KG1 (cell line): Measurements from ENCODE around the gene MTG2.

Experiments used
- DNase-seq: peaks from one replicate; lab custom pipeline; 2025; lab: John Stamatoyannopoulos, UW

The MTG2 gene

DNA sequence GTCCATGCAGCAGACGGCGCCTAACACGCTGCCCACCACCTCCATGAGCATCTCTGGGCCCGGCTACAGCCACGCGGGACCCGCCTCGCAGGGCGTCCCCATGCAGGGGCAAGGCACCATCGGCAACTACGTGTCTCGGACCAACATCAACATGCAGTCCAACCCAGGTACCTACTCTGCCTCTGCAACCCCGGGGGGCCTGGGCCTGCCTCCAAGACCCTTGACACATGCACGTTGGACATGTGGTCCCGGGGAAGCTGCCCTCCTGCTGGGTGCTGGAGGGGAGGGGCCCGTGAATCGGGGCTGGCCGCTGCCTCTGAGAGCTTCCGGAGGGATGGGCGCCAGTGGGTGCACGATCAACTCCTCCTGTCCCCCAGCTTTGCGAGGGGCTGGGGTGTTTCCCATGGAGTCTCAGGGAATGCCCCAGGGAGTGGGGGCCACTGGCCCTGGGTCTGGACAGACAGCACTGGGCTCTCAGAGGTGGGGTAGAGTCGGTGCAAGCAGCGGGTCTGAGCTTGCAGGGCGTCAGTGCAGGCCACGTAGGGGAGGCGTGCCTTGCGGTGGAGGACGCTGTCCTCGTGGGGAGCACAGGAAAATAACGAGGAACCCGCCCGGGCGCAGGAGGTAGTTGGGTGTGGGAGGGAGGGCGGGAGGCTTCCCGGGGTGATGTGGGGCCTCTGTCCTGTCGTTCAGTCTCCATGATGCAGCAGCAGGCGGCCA is 19.9 kb upstream of the MTG2 start:
- no peak for DNase-seq

DNA sequence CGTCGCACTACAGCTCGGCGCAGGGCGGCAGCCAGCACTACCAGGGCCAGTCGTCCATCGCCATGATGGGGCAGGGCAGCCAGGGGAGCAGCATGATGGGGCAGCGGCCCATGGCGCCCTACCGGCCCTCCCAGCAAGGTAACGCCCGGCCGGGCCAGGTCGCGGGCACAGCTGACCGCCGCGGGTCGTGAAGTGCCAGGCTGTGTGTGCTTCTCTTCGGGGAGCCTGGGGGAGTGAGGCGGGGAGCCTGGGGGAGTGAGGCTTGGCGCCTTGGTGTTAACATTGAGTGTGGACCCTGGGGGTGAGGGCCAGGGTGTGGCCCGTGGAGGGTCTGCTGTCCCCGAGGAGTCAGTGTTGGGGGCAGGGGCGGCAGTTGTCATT is 19.4 kb upstream of the MTG2 start:
- no peak for DNase-seq

GRCh38 chr20:62163986-62164762 is 18.7 kb upstream of the MTG2 start:
- no peak for DNase-seq

DNA sequence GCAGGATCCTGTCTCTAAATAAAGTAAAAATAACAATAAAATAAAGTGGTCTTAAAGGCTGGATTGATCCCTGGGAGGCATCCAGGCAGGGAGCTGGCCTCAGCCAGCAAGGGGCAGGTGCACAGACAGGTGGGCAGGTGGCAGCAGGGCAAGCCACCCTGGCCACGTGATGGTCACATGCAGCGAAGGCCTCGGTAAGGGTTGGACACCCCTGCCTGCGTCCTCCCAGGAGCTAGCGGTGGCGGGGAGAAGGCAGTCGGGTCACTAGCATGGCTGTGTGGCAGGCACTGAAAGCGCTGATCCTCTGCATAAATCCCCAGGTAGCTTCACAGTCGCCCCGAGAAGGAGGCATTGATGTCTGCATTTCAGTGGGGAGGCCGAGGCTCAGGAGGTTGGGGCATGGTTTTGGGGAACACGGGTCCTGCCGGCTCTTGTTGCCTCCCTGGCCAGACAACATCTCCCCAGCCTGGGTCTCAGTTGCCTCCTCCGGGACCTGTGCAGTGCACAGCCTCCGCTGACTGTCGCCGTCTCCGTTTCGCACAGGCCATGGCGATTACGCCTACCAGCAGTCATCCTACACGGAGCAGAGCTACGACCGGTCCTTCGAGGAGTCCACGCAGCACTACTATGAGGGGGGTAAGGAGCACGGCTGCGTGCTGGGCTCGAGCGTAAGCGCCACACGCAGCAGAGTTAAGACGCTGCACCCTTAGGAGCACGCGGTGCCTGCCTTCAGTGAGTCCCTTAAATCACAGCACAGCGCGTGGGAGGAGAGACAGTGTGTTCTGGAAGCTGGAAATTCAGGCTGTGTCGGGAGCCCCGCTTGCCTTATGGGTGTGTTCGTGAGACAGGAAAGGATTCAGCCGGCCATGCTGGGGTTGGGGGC is 17.7 kb upstream of the MTG2 start:
- no peak for DNase-seq

DNA sequence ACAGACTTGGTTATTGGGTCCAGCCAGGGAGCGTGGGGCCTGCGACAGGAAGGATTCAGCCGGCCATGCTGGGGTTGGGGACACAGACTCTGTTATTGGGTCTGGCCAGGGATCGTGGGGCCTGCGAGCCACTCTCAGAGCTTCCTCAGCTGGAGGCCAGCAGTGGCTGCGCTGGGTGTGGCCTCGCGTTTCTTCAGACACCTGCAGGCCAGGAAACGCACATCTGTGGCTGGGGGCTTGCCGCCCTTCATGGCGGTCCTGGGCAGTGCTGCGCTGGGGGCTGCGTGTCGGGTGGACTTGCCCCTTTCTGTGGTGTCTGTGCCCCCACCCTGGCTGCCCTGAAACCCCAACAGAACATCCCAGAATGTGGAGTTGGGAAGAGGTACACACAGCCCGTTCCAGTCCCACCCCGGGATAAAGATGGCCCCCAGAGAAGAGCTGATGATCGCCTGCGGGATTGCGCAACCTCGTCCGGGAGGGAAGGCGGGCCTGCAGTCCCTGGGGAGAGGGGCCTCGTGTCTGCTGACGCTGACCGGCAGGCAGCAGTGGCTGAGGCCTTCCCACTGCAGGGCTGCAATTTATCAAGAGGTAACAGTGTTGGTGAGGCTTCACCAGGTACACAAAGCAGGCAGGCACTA is 16.9 kb upstream of the MTG2 start:
- no peak for DNase-seq

- no peak for DNase-seq
Observed at GRCh38 chr20:62167474-62167873, 15.4 kb upstream of the MTG2 start.

DNA sequence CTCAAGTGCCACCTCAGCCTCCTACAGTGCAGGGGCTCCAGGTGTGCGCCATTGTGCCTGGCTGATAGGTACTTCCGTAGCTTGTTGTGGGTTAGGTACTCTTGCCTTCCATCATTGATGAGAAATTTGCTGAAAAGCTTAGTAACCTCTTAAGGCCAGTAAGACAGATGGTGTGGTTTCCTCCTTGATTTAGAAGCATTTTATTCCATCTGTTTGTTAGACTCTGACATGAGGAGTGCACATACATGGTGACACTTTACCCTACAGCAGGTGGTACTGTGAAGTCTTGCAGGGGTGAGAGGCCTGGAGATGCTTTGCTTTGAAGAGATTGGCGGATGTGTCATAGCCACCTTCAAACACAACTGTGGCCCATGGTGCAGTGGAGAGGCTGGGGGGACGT is 14.8 kb upstream of the MTG2 start:
- DNase-seq, result no peak

DNA sequence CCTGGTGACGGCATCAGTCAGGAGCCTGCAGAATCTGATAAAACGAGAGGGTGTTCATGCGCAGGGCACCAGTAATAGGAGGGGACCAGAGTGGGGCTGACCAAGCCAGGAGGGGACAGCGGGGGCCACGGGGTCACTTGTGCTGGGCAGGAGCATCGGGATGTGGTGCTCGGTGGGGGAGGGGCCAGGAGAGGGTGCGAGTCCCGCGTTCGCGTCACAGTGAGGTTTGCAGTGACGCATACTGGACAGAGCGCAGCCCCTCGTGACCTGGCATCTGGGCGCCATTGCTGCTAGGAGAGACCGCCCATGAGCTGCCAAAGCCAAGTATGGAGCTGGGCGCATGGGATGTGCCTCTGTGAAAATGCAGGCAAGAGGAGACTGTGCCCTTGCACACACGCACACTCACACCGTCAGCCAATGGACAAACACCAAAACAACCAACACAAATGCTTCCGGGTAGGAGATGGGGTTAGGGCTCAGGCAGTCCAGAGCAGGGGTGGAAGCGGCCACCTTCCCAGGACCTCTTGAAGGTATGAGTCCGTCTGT is 13.9 kb upstream of the MTG2 start:
- no peak for DNase-seq

- no peak for DNase-seq
Observed at GRCh38 chr20:62170536-62170935, 12.3 kb upstream of the MTG2 start.

GRCh38 chr20:62171245-62171644 is 11.6 kb upstream of the MTG2 start:
- no peak for DNase-seq

DNA sequence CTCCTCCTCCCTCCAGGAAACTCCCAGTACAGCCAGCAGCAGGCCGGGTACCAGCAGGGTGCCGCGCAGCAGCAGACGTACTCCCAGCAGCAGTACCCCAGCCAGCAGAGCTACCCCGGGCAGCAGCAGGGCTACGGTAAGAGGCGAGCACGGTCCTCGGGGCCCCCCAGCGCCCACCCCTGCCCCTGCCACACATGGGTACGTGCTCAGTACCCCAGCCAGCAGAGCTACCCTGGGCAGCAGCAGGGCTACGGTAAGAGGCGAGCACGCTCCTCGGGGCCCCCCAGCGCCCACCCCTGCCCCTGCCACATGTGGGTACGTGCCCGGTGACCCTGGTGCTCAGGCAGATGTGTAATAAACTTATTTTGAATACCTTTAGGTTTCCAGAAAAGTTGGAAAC is 10.2 kb upstream of the MTG2 start:
- no peak for DNase-seq

DNA sequence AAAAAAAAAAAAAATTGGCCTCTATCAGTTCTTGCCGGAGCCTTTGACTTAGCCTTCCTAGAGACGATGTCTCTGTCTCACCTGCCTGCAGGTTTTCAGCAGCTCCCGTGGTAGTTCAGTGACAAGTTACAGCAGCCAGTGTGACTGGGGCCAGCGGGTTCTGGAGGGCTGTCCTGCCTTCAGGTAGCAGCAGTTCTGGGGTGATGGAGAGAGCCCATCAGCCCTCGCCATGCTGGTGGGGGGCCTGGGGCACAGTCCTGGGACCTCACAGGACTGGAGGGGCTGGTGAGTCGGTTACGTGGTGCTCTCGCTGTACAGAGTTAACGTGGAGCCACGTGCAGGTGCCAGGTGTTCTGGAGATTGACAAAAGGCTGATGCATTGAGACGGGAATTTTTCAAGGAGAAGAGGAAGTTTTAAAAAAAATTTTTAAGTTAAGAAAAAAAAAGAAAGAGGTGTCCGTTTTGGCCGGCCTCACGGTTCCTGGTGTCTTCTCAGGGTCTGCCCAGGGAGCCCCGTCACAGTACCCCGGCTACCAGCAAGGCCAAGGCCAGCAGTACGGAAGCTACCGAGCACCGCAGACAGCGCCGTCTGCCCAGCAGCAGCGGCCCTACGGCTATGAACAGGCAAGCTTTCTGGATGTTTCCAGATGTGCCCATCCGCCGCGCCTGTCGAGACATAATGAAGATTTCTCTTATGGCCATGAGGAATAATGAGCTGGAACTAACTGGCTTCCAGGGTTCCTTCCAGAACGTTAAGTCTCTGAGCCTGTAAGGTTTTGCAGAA is 8.6 kb upstream of the MTG2 start:
- no peak for DNase-seq

- no peak for DNase-seq
Observed at GRCh38 chr20:62174870-62175624, 7.8 kb upstream of the MTG2 start.

GRCh38 chr20:62175711-62176110 is 7.1 kb upstream of the MTG2 start:
- no peak for DNase-seq

DNA sequence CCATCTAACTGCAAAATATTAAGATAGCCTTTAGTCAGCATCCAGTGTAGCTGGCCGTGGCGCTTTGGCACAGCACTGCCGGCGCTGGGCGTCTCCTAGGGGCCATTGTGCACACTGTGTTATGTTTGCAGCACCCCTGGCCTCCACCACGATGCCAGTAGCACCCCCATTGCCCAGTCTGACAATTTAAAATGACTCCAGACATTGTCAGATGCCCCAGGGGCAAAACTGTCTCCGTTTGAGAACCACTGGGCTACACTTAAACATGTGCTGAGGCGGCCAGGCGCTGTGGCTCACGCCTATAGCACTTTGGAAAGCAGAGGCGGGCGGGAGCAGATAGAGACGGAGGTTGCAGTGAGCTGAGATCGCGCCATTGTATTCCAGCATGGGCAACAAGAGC is 6.0 kb upstream of the MTG2 start:
- DNase-seq, result no peak

GRCh38 chr20:62177307-62177706 is 5.5 kb upstream of the MTG2 start:
- no peak for DNase-seq

DNA sequence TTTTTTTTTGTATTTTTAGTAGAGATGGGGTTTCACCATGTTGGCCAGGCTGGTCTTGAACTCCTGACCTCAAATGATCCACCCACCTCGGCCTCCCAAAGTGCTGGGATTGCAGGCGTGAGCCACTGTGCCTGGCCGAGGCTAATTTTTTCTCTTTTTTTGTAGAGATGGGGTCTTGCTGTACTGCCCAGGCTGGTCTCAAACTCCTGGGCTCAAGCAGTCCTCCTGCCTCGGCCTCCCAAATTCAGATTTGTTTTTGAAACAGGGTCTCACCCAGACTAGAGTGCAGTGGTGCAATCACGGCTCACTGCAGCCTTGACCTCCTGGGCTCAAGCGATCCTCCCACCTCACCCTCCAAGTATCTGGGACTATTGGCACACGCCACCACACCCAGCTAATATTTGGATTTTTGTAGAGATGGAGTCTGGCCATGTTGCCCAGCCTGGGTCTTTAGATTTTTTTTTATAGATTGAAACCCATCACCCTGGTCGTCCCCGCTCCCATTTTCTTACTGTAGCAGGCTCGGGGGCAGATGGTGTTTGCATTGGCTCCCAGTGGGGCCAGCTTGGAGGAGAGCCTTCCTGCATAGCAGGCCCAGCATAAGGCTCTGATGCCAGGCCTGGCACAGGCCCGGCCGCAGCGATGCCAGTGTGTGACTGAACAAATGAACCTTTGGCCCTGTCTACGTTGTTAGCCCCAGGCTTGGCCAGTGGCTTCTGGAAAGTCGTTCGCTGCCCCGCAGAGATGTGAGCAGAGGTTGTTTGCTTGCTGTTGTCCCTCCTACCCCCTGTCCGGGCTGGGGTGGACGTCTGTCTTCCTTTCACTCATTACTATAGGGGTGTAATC is 4.3 kb upstream of the MTG2 start:
- no peak for DNase-seq

GRCh38 chr20:62179162-62179504 is 3.7 kb upstream of the MTG2 start:
- DNase-seq, result no peak

DNA sequence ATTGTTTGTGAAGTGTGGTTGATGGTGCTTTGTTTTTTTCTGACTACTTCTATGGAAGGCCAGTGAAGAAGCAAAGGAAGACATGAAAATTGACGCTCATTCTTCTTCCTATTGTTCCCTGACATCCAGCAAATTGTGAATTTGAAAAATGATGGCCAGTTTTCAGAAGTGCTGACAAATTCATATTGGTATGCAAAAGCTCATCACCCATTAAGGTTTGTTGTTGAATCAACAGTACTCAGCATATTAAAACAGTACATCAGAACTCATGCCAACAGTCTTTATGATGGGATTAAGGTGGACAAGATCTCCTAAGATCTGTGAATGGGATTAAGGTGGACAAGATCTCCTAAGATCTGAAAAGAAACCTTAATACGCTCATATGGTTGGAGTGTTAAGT is 1.0 kb upstream of the MTG2 start:
- DNase-seq, result no peak
